ENCODE measurements around the gene POTEF.
A peak's percentile ranks its signal among the peaks of the same experiment; 100 is the strongest.
"Not testable (repeated sequence)": the region's sequence is repeated elsewhere in the genome, so short reads cannot be mapped to it uniquely, and the experiment has no call there.

The POTEF gene

GRCh38 chr2:130129120-130129829 is at the start of gene POTEF:
Gene POTEF (minus strand): TSS chr2:130129222. CDS start chr2:130120515, 8,707 bp downstream.
- DNase-seq: not testable (repeated sequence)

- not testable (repeated sequence) for DNase-seq
These were observed 45.8 kb upstream of the POTEF start for GRCh38 chr2:130174866-130175265.

- no peak for DNase-seq
These were observed 40.9 kb upstream of the POTEF start for GRCh38 chr2:130169896-130170295.

DNA sequence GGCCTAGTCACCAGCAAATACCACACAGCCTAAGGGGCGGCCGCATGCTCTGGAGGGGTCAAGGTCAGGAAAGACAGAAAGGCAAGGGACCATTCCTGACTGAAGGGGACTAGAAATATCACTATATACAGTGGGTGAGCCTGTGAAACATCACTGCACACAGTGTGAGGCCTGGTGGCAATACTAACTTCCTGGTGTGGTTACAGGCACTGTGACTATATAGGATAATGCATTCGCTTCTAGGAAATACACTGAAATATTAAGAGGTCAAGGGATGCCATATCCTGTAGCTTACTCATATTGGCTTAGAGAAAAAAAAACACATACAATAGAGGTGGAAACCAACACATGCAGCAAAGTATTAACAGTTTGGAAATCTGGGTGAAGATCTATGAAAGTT is 40.1 kb upstream of the POTEF start:
- DNase-seq: not testable (repeated sequence)

DNA sequence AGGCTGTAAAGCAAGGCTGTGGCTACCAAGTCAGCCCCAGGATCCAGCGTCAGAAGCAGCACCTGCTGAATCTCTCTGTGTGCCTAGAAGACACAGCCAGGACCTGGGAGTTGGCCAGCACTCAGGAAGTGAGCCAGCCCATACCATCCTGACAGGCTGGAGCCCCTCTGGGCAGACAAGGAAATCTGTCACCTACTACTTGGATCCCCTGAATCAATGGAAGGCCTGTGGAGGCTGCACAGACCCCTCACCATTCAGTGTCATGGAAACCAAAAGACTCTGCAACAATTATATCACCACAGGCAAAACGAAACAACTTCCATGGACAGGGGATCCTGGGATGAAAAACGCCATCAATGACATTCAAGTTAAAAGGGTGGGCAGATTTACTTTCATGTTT is 37.6 kb upstream of the POTEF start:
- DNase-seq: not testable (repeated sequence)

DNA sequence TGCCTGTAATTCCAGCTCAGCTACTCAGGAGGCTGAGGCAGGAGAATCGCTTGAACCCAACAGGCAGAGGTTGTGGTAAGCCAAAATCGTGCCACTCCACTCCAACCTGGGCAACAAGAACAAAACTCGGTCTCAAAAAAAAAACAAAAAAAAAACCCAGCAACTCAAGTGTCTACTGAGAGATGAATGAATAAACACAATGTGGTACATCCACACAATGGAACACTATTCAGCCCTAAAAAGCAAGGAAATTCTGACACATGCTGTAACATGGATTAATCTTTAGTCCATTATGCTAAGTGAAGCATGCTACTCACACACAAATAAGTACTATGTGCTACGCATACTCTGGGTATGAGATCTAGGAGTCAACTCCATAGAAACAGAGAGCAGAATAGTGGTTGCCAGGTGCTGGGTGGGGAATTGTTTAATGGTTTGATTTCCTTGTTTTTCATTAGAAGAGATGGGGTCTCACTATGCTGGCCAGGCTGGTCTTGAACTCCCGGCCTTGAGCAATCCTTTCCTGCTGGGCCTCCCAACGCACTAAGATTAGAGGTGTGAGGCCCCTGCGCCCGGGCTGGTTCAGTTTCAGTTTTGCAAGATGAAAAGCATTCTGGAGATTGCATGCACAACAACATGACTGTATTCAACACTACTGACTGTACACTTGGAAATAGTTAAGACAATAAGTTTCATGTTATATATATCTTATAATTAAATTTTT is 36.4 kb upstream of the POTEF start:
- DNase-seq: no peak

- no peak for DNase-seq
These were observed 33.9 kb upstream of the POTEF start for GRCh38 chr2:130162968-130163367.

DNA sequence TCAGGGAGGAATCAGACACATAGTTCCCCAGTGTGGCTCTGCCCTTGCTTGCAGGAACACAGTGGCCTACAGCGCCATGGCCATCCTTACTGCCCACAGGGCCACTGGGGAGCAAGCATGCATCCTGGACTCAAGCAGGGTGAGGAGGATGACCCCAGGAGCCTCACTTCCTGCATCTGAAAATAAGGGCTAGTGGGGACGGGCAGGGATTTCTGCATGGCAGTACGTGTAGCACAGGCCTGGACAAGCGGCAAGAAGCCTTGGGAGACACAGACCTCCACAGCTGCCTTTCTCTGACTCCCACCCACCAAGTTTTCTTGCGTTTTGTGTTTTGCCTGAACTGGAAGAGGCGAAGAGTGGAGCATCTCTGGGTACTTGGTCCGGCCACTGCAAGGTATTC is 33.5 kb upstream of the POTEF start:
- DNase-seq: not testable (repeated sequence)

GRCh38 chr2:130160838-130161705 is 32.0 kb upstream of the POTEF start:
- DNase-seq: not testable (repeated sequence)

GRCh38 chr2:130160131-130160530 is 31.1 kb upstream of the POTEF start:
- no peak for DNase-seq

DNA sequence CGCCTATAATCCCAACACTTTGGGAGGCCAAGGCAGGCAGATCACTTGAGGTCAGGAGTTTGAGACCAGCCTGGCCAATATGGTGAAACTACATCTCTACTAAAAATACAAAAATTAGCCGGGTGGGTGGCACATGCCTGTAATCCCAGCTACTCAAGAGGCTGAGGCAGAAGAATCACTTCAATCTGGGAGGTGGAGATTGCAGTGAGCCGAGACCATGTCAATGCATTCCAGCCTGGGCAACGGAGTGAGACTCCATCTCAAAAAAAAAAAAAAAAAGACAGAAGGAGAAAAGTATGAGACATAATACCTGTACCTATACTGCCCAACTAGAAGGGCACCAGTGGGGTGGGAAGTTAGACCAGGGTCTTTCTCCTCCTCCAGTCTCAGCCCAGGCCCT is 30.4 kb upstream of the POTEF start:
- not testable (repeated sequence) for DNase-seq

GRCh38 chr2:130158631-130159030 is 29.6 kb upstream of the POTEF start:
- no peak for DNase-seq

DNA sequence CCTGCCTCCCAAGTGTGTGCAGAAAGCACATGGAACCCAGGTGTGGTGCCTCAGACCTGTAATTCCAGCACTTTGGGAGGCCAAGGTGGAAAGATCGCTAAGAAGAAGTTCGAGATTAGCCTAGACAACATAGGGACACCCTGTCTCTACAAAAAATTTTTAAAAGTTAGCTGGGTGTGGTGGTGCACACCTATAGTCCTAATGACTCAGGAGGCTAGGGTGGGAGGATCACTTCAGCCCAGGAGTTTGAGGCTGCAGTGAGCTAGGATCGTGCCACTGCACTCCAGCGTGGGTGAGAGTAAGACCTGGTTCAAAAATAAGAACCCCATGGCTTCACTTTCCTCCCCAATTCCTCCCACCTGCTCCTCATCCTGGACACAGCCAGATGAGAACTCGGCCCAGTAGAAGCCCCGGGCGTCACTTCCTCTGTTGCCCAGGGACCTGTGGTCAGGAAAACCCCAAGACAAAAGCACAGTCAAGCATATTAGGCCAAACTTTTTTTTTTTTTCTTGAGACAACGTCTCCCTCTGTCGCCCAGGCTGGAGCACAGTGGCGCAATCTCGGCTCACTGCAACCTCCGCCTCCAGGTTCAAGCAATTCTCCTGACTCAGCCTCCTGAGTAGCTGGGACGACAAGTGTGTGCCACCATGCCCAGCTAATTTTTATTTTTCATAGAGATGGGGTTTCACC is 28.9 kb upstream of the POTEF start:
- not testable (repeated sequence) for DNase-seq

GRCh38 chr2:130157354-130157753 is 28.3 kb upstream of the POTEF start:
- DNase-seq: not testable (repeated sequence)

GRCh38 chr2:130156624-130157004 is 27.6 kb upstream of the POTEF start:
- no peak for DNase-seq

DNA sequence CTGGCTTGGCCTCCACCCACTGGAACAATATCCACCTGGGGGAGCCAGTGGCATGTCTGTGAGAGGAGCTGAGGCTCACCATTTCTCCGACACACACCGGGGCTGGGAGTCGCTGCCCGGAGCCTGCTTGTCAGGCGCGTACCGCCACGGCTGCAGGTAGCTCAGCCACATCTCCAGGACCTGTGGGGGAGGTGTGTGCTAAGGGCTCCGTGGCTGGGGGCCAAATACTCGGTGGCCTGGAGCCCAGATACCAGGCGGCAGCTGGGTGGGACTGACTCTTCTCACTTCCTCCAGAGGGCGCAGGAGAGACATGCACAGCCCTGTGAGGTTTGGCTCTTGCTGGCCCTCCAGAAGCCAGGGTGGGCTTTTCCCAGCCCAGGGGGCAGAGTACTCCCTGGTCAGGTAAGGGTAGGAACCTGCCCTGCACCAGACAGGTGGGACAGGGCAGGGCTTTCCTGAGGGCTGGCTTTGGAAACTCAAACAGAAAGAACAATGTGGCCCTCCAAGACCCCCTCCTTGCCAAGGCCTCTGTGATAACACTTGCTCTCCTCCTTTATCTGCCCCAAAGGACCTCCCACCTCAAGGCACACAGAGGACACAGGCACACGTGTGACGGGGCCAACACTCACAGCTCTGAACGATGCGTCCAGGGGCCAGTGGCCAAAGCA is 27.1 kb upstream of the POTEF start:
- peak; percentile 65 for DNase-seq

GRCh38 chr2:130154773-130155765 is 26.0 kb upstream of the POTEF start:
- DNase-seq: no peak

DNA sequence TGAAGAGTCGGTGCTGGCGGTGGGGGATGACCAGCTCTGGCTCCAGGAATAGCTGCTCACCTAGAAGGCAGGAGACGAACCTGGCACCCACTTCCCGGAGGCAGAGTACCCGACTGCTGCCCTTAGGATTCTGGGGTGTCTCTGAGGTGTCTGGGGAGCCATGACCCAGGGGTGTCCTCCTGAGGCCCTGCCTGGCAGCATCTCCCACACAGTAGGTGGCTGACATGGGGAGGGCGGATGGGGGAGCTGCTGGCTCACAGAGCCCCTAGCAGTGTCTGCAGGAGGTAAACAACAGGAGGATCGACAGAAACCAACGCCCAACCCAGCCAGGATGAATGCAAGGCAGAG is 25.4 kb upstream of the POTEF start:
- not testable (repeated sequence) for DNase-seq

- not testable (repeated sequence) for DNase-seq
These were observed 24.9 kb upstream of the POTEF start for GRCh38 chr2:130153721-130154422.
